Astrocyte (in vitro differentiated cells and primary cell): Measurements from ENCODE around the gene IL20. TPM values are rescaled to one million over a fixed set of nuclear protein-coding genes. Genes with fewer than 3 reads are reported as not detected.

Source experiments
- DNase-seq: peaks from one replicate; pipeline ENCODE4 v3.0.0-alpha.2; 2010; ENCODE audit warnings: low read depth
- FAIRE-seq: peaks from 2 replicates; lab custom pipeline; 2011; peaks lifted over from hg19 to GRCh38; lab: Jason Lieb, UNC
- H2AFZ ChIP-seq: 2 replicates; pipeline ENCODE4 v1.6.0; 2012; ENCODE audit warnings: low read depth, low read length, inconsistent platforms
- H3K27ac ChIP-seq: 2 replicates; pipeline ENCODE4 v1.5.1; 2011; ENCODE audit warnings: low read depth, low read length, inconsistent platforms
- H3K27me3 ChIP-seq: 2 replicates; pipeline ENCODE4 v1.6.0; 2011; ENCODE audit warnings: low read length, inconsistent platforms; ENCODE audit not compliant: insufficient read depth
- H3K36me3 ChIP-seq: 2 replicates; pipeline ENCODE4 v1.5.1; 2011; ENCODE audit warnings: low read length, inconsistent platforms; ENCODE audit not compliant: insufficient read depth
- H3K4me1 ChIP-seq: 2 replicates; pipeline ENCODE4 v1.5.1; 2011; ENCODE audit warnings: low read length, inconsistent platforms; ENCODE audit not compliant: insufficient read depth
- H3K4me2 ChIP-seq: 2 replicates; pipeline ENCODE4 v1.6.0; 2012; ENCODE audit warnings: low read length, inconsistent platforms
- H3K4me3 ChIP-seq: 2 replicates; pipeline ENCODE4 v1.5.1; 2011; ENCODE audit warnings: low read depth, mild to moderate bottlenecking, low read length, inconsistent platforms; ENCODE audit not compliant: insufficient read depth
- H3K79me2 ChIP-seq: 2 replicates; pipeline ENCODE4 v1.6.0; 2012; ENCODE audit warnings: mild to moderate bottlenecking, low read length, inconsistent platforms; ENCODE audit not compliant: insufficient read depth
- H3K9ac ChIP-seq: 2 replicates; pipeline ENCODE4 v1.6.0; 2012; ENCODE audit warnings: mild to moderate bottlenecking, low read length, inconsistent platforms
- H3K9me3 ChIP-seq: 2 replicates; pipeline ENCODE4 v1.5.1; 2012; ENCODE audit warnings: low read depth, mild to moderate bottlenecking, low read length, inconsistent platforms; ENCODE audit not compliant: insufficient read depth
- H4K20me1 ChIP-seq: 2 replicates; pipeline ENCODE4 v1.6.0; 2012; ENCODE audit warnings: low read length, inconsistent platforms; ENCODE audit not compliant: insufficient read depth
- H3K27ac Mint-ChIP-seq: one replicate; pipeline ENCODE4 v1.8.0; 2021; ENCODE audit warnings: mild to moderate bottlenecking, mixed read lengths; ENCODE audit not compliant: unreplicated experiment
- H3K27me3 Mint-ChIP-seq: one replicate; pipeline ENCODE4 v1.8.0; 2021; ENCODE audit warnings: low read depth, mixed read lengths; ENCODE audit not compliant: unreplicated experiment
- H3K36me3 Mint-ChIP-seq: one replicate; pipeline ENCODE4 v1.8.0; 2021; ENCODE audit warnings: low read depth, mixed read lengths; ENCODE audit not compliant: unreplicated experiment
- H3K4me1 Mint-ChIP-seq: one replicate; pipeline ENCODE4 v1.8.0; 2021; ENCODE audit warnings: low read depth, mixed read lengths; ENCODE audit not compliant: unreplicated experiment
- H3K4me3 Mint-ChIP-seq: one replicate; pipeline ENCODE4 v1.8.0; 2021; ENCODE audit warnings: mild to moderate bottlenecking, moderate library complexity, mixed read lengths; ENCODE audit not compliant: unreplicated experiment
- H3K9me3 Mint-ChIP-seq: one replicate; pipeline ENCODE4 v1.8.0; 2021; ENCODE audit warnings: mild to moderate bottlenecking, mixed read lengths; ENCODE audit not compliant: unreplicated experiment
- EZH2 ChIP-seq: IDR thresholded peaks from 2 replicates; pipeline ENCODE4 v1.6.1; 2012; ENCODE audit warnings: mild to moderate bottlenecking, low read length, inconsistent platforms; ENCODE audit not compliant: insufficient read depth
- total RNA-seq: library from RNA; stranded (reverse); gene quantifications from 2 replicates; pipeline ENCODE4 v1.2.1, GENCODE V29; 2021
- TF ChIP-seq, protein P1 (sequence below): IDR thresholded peaks from 2 replicates; pipeline ENCODE4 v1.5.1; 2011; ENCODE audit warnings: low read depth, mild to moderate bottlenecking, inconsistent platforms, low read length, moderate library complexity; ENCODE audit not compliant: insufficient read depth

The IL20 gene
- total RNA-seq, 1 donor from 2014 or later, result not detected

GRCh38 chr1:206900149-206900548 lies 34.7 kb downstream of the IL20 start:
- no peak overlapping the region for H3K4me3 ChIP-seq
- Mint-ChIP-seq H3K36me3 (no peaks in the 10 kb centered on the region), H3K27me3 (peaks cover 15% of the 10 kb centered on the region), H3K4me1 (peaks cover 32% of the 10 kb centered on the region), H3K27ac (no peak overlapping the region), H3K4me3 (no peak overlapping the region), H3K9me3 (no peaks in the 10 kb centered on the region)
- no peak for FAIRE-seq
- H3K36me3 ChIP-seq, result no peaks in the 10 kb centered on the region
- H3K4me1 ChIP-seq, result peaks cover 18% of the 10 kb centered on the region
- no peaks in the 10 kb centered on the region for H3K27me3 ChIP-seq
- no peak overlapping the region for H3K9ac ChIP-seq
- no peak overlapping the region for H2AFZ ChIP-seq
- no peak for TF ChIP-seq EZH2
- TF ChIP-seq, protein P1, sequence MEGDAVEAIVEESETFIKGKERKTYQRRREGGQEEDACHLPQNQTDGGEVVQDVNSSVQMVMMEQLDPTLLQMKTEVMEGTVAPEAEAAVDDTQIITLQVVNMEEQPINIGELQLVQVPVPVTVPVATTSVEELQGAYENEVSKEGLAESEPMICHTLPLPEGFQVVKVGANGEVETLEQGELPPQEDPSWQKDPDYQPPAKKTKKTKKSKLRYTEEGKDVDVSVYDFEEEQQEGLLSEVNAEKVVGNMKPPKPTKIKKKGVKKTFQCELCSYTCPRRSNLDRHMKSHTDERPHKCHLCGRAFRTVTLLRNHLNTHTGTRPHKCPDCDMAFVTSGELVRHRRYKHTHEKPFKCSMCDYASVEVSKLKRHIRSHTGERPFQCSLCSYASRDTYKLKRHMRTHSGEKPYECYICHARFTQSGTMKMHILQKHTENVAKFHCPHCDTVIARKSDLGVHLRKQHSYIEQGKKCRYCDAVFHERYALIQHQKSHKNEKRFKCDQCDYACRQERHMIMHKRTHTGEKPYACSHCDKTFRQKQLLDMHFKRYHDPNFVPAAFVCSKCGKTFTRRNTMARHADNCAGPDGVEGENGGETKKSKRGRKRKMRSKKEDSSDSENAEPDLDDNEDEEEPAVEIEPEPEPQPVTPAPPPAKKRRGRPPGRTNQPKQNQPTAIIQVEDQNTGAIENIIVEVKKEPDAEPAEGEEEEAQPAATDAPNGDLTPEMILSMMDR, result no peak
- no peaks in the 10 kb centered on the region for H3K9me3 ChIP-seq
- H4K20me1 ChIP-seq, result no peaks in the 10 kb centered on the region
- H3K79me2 ChIP-seq, result no peaks in the 10 kb centered on the region
- no peak overlapping the region for H3K4me2 ChIP-seq
- DNase-seq, result no peak
- H3K27ac ChIP-seq, result no peak overlapping the region

GRCh38 chr1:206901944-206902343 lies 36.5 kb downstream of the IL20 start:
- Histone ChIP-seq H3K4me3 (no peak overlapping the region), H4K20me1 (no peaks in the 10 kb centered on the region), H3K27me3 (no peaks in the 10 kb centered on the region), H3K79me2 (no peaks in the 10 kb centered on the region), H3K36me3 (no peaks in the 10 kb centered on the region), H2AFZ (no peak overlapping the region), H3K4me1 (peaks cover 22% of the 10 kb centered on the region), H3K9me3 (no peaks in the 10 kb centered on the region), H3K27ac (no peak overlapping the region), H3K4me2 (no peak overlapping the region), H3K9ac (no peak overlapping the region)
- no peak for DNase-seq
- no peak overlapping the region for H3K4me3 Mint-ChIP-seq
- no peaks in the 10 kb centered on the region for H3K36me3 Mint-ChIP-seq
- H3K27ac Mint-ChIP-seq, result no peak overlapping the region
- H3K9me3 Mint-ChIP-seq, result no peaks in the 10 kb centered on the region
- peaks cover 41% of the 10 kb centered on the region for H3K4me1 Mint-ChIP-seq
- FAIRE-seq, result no peak
- H3K27me3 Mint-ChIP-seq, result peaks cover 16% of the 10 kb centered on the region
- no peak for TF ChIP-seq EZH2
- TF ChIP-seq, protein P1, result no peak

DNA sequence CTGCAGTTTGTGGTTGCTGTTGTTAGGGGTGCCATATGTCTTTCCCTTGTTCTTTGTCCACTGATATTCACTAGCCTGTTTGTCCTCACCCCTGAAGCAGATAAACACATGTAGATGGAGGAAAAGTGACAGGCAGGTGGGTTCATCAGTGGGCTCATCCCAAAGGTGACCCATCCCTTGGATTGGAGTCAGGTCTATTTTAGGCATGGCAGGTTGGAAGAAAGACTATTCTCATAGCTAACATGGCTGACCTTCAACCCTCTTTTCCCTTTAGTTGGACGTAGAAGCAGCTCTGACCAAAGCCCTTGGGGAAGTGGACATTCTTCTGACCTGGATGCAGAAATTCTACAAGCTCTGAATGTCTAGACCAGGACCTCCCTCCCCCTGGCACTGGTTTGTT lies 37.3 kb downstream of the IL20 start:
- H3K36me3 Mint-ChIP-seq, result no peaks in the 10 kb centered on the region
- Histone ChIP-seq H3K4me1 (peaks cover 22% of the 10 kb centered on the region), H3K4me2 (no peak overlapping the region), H3K27ac (no peak overlapping the region), H3K4me3 (no peak overlapping the region), H3K36me3 (no peaks in the 10 kb centered on the region), H3K9ac (no peak overlapping the region), H2AFZ (no peak overlapping the region), H4K20me1 (no peaks in the 10 kb centered on the region), H3K9me3 (no peaks in the 10 kb centered on the region), H3K27me3 (no peaks in the 10 kb centered on the region), H3K79me2 (no peaks in the 10 kb centered on the region)
- TF ChIP-seq, protein P1, result no peak
- TF ChIP-seq EZH2, result no peak
- H3K4me1 Mint-ChIP-seq, result peaks cover 35% of the 10 kb centered on the region
- H3K9me3 Mint-ChIP-seq, result no peaks in the 10 kb centered on the region
- H3K27me3 Mint-ChIP-seq, result peaks cover 16% of the 10 kb centered on the region
- H3K4me3 Mint-ChIP-seq, result no peak overlapping the region
- H3K27ac Mint-ChIP-seq, result no peak overlapping the region
- DNase-seq (no peak), FAIRE-seq (no peak)
